ENCODE data around the gene MPRIP. TPM values are rescaled to one million over a fixed set of nuclear protein-coding genes. Genes with fewer than 3 reads are reported as not detected.
"Not testable (repeated sequence)": the region's sequence is repeated elsewhere in the genome, so short reads cannot be mapped to it uniquely, and the experiment has no call there.

MPRIP gene
- total and polyA plus RNA-seq, 8 donors: 80.2 to 518 (median 190) TPM

- not testable (repeated sequence) for DNase-seq
- WGBS, 5 donors: 81 to 95% (median 88%) methylated on average over 9 to 13 of the region's 14 CpGs
Observed at GRCh38 chr17:17013828-17014747, 28.2 kb upstream of the MPRIP start.

GRCh38 chr17:17014748-17015124 lies 27.5 kb upstream of the MPRIP start:
- H3K4me3 ChIP-seq; H3K27me3 ChIP-seq; H3K9me3 ChIP-seq; intact Hi-C loops (cut with DNase I; ENCODE audit: low total_unique reads); H3K36me3 ChIP-seq: not testable (repeated sequence)
- Histone ChIP-seq H3K4me1 (peaks cover 23 to 43% (median 31%) of the 10 kb centered on the region in 4 donors), H3K27ac (peak overlapping the region; percentile 18 to 86 (median 40))
- DNase-seq: peak; percentile 54 to 63
- TF ChIP-seq POLR2AphosphoS5 (IDR thresholded peaks at IDR 0.05): peak in 2 of 3 donors; percentile 7 to 27
- WGBS, 5 donors: 41 to 61% (median 57%) methylated on average over 9 of the region's 9 CpGs

More at GRCh38 chr17:17013828-17014747, 28.2 kb upstream of the MPRIP start:
- H3K4me3 ChIP-seq; H3K27me3 ChIP-seq; H3K9me3 ChIP-seq; intact Hi-C loops (cut with DNase I; ENCODE audit: low total_unique reads); H3K36me3 ChIP-seq: not testable (repeated sequence)
- Histone ChIP-seq H3K4me1 (peaks cover 22 to 41% (median 32%) of the 10 kb centered on the region in 4 donors), H3K27ac (peak overlapping the region in 3 of 5 donors; percentile 40 to 86 (median 65))

GRCh38 chr17:17015230-17015629 lies 27.0 kb upstream of the MPRIP start:
- no peak for TF ChIP-seq EP300 (IDR thresholded peaks at IDR 0.05)
- TF ChIP-seq POLR2A (IDR thresholded peaks at IDR 0.05): no peak
- no peak for TF ChIP-seq CTCF (IDR thresholded peaks at IDR 0.05)
- no peak for TF ChIP-seq POLR2AphosphoS5 (IDR thresholded peaks at IDR 0.05)
- Histone ChIP-seq H3K27me3 (no peaks in the 10 kb centered on the region), H3K9me3 (no peaks in the 10 kb centered on the region), H3K27ac (peak overlapping the region in 4 of 5 donors; percentile 29 to 86 (median 52)), H3K4me1 (peaks cover 21 to 45% (median 35%) of the 10 kb centered on the region in 4 donors), H3K36me3 (no peaks in the 10 kb centered on the region), H3K4me3 (no peak overlapping the region)
- WGBS, 5 donors: 81 to 96% (median 92%) methylated on average over 6 of the region's 6 CpGs
- DNase-seq: no peak
- intact Hi-C loops (cut with DNase I; ENCODE audit: low total_unique reads): no loop called here

- peaks cover 30 to 58% (median 45%) of the 10 kb centered on the region in 4 donors for H3K4me1 ChIP-seq
- peak in 2 of 3 donors; percentile 34 to 35 for TF ChIP-seq POLR2AphosphoS5 (IDR thresholded peaks at IDR 0.05)
- DNase-seq; H3K27me3 ChIP-seq; H3K4me3 ChIP-seq; H3K9me3 ChIP-seq; intact Hi-C loops (cut with DNase I; ENCODE audit: low total_unique reads); H3K36me3 ChIP-seq: not testable (repeated sequence)
- peak overlapping the region; percentile 15 to 86 (median 73) for H3K27ac ChIP-seq
- WGBS, 5 donors: 70 to 81% (median 75%) methylated on average over 8 of the region's 8 CpGs
Observed at GRCh38 chr17:17016199-17017197, 25.8 kb upstream of the MPRIP start.

GRCh38 chr17:17017343-17018014 lies 24.8 kb upstream of the MPRIP start:
- TF ChIP-seq POLR2A (IDR thresholded peaks at IDR 0.05): no peak
- TF ChIP-seq EP300 (IDR thresholded peaks at IDR 0.05): no peak
- no peak for TF ChIP-seq POLR2AphosphoS5 (IDR thresholded peaks at IDR 0.05)
- TF ChIP-seq CTCF (IDR thresholded peaks at IDR 0.05): no peak
- no peaks in the 10 kb centered on the region for H3K36me3 ChIP-seq
- intact Hi-C loops (cut with DNase I; ENCODE audit: low total_unique reads): no loop called here
- H3K9me3 ChIP-seq: no peaks in the 10 kb centered on the region
- H3K27ac ChIP-seq: peak overlapping the region; percentile 72 to 86 (median 79)
- peaks cover 35 to 66% (median 52%) of the 10 kb centered on the region in 4 donors for H3K4me1 ChIP-seq
- 91 to 98% (median 96%) methylated on average over 7 to 8 of the region's 8 CpGs for WGBS, 5 donors
- no peak overlapping the region for H3K4me3 ChIP-seq
- no peak for DNase-seq
- no peaks in the 10 kb centered on the region for H3K27me3 ChIP-seq
